ENCODE measurements around the gene UCK2. TPM values are rescaled to one million over a fixed set of nuclear protein-coding genes. Genes with fewer than 3 reads are reported as not detected.

UCK2 gene
- total RNA-seq, 1 donor from 2014 or later = 92.7 TPM

DNA sequence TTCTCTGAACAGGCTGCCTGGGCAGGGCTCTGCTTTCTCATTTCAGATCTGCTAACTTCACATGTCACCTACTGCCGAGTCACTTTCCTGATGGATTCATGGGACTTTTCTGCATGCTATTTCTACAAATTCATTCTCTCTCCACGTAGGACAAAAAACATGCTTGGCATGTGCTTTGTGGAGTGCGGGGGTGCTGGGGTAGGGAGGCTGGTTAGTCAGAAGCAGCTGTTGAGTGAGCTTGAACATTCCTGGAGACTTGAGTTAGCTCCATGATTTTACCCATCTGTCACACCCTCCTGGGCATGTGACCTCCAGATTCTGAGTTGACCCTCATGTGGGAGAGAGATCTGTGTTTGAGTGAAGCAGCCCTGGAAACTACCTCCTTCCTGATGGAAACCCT, 71.4 kb downstream of the UCK2 start:
- TF ChIP-seq, protein P1, sequence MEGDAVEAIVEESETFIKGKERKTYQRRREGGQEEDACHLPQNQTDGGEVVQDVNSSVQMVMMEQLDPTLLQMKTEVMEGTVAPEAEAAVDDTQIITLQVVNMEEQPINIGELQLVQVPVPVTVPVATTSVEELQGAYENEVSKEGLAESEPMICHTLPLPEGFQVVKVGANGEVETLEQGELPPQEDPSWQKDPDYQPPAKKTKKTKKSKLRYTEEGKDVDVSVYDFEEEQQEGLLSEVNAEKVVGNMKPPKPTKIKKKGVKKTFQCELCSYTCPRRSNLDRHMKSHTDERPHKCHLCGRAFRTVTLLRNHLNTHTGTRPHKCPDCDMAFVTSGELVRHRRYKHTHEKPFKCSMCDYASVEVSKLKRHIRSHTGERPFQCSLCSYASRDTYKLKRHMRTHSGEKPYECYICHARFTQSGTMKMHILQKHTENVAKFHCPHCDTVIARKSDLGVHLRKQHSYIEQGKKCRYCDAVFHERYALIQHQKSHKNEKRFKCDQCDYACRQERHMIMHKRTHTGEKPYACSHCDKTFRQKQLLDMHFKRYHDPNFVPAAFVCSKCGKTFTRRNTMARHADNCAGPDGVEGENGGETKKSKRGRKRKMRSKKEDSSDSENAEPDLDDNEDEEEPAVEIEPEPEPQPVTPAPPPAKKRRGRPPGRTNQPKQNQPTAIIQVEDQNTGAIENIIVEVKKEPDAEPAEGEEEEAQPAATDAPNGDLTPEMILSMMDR (IDR thresholded peaks at IDR 0.05; ENCODE audit: insufficient read depth, low read length, severe bottlenecking) = no peak
- H3K27me3 ChIP-seq (ENCODE audit: control insufficient read depth, insufficient read depth, low read length) = no peaks in the 10 kb centered on the region
- peaks cover 3% of the 10 kb centered on the region for H3K36me3 ChIP-seq (ENCODE audit: control insufficient read depth, insufficient read depth, low read length)
- FAIRE-seq = no peak
- peak; percentile 95 for DNase-seq (ENCODE audit: low read depth)
- H3K4me3 ChIP-seq (ENCODE audit: low read depth, low read length) = no peak overlapping the region

DNA sequence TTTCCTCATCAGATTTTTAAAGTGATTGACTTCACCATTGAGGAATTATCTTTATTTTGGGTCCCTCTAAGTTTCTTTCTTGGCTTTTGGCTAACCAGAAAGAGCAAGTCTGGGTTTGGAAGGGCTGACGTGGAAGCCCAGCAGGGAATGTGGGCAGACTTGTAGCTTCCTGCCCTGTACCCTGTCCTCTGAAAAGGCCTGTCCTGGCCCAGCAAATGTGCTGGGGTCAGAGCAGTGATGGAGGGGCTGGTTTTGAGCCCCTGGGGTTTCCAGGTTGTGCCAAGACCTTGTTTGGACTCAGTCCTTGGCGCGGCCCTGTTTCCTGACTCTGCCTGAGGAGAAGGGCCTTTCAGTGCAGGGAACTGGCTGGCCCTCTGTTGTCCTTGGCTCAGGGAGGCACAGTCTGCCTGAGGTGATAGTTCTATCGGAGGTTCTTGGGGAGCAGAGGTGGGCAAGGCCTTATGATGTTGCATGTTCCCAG, 72.1 kb downstream of the UCK2 start:
- no peak for FAIRE-seq
- peak; percentile 55 for DNase-seq (ENCODE audit: low read depth)
- no peaks in the 10 kb centered on the region for H3K27me3 ChIP-seq (ENCODE audit: control insufficient read depth, insufficient read depth, low read length)
- peaks cover 3% of the 10 kb centered on the region for H3K36me3 ChIP-seq (ENCODE audit: control insufficient read depth, insufficient read depth, low read length)
- H3K4me3 ChIP-seq (ENCODE audit: low read depth, low read length) = no peak overlapping the region
- TF ChIP-seq, protein P1 (IDR thresholded peaks at IDR 0.05; ENCODE audit: insufficient read depth, low read length, severe bottlenecking) = no peak

DNA sequence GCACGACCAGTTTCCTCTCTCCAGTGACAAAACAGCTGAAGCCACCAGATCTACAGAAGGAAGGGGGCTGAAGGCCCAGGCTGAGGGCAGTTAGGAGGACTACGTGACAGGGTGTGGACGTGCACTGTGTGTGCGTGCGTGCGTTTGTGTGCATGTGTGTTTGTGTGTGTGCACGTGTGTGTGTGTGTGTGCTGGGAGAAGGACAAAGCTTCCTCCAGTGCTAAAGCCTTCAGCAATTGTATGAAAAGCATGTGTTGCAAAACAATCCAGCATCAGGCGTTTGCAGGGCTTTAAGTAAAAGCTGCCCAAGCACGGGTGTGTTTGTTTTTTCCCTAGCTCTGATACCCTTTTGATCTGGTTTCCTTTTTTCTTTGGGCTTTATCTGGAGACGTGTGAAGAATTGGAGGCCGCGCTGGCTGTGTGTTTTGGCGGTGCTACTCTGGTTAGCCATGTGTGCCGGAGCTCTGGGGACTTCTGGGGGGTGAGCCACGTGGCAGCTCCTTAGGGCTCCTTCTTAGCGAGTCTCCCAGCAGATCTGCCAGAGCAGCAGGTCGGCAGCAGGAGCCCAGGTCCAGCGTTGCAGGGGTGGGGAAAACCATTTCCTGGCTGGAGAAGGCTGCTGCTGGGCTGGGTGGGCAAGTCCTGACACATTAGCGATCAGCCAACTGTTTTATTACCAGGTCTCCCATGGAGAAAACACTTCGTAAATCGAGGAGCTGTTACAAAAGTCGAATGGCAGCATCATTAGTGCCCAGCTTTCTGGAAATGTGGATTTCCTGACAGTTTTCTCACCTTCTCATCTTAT, 73.4 kb downstream of the UCK2 start:
- FAIRE-seq = no peak
- peaks cover 5% of the 10 kb centered on the region for H3K36me3 ChIP-seq (ENCODE audit: control insufficient read depth, insufficient read depth, low read length)
- TF ChIP-seq, protein P1 (IDR thresholded peaks at IDR 0.05; ENCODE audit: insufficient read depth, low read length, severe bottlenecking) = no peak
- H3K27me3 ChIP-seq (ENCODE audit: control insufficient read depth, insufficient read depth, low read length) = no peaks in the 10 kb centered on the region
- H3K4me3 ChIP-seq (ENCODE audit: low read depth, low read length) = no peak overlapping the region
- DNase-seq (ENCODE audit: low read depth) = peak; percentile 76

DNA sequence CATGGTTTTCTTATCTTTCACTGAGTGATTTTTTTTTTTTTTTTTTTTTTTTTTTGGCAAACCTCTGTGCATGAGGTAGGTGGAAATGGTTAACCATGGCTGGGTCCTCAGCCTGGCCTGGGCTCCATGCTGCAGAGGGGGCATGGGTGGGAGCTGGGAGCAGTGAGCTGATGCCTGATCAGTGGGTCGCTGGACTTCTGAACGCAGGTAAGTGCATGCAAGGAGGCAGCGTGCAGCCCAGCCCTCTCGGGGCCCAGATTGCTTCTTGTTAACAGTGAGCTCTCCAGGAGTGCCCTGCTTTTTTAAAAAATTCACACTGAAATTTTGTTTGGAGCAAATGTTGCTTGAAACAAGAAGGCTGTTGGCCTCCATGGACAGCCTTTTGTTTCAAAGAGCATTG, 75.2 kb downstream of the UCK2 start:
- FAIRE-seq = no peak
- H3K4me3 ChIP-seq (ENCODE audit: low read depth, low read length) = no peak overlapping the region
- TF ChIP-seq, protein P1 (IDR thresholded peaks at IDR 0.05; ENCODE audit: insufficient read depth, low read length, severe bottlenecking) = no peak
- DNase-seq (ENCODE audit: low read depth) = no peak
- peaks cover 16% of the 10 kb centered on the region for H3K36me3 ChIP-seq (ENCODE audit: control insufficient read depth, insufficient read depth, low read length)
- H3K27me3 ChIP-seq (ENCODE audit: control insufficient read depth, insufficient read depth, low read length) = no peaks in the 10 kb centered on the region

DNA sequence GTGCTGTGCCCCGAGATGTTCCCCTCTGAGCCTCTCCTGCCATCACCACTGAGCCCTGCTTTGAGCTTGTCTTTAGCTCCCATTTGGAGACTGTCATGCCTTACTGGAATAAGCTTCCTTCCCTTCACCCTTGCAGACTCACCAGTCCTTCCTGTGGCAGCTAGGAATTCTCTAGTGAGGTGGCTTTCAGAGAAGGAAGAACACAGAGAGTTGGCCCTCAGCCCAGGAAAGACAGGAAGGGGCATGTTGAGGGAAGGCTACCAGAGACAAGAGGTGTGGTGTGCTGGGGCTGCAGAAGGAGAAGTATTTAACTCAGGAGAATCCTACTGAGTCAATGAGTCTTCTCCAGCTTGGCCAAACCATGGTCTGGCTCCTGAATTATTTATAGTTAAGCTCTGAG, 76.3 kb downstream of the UCK2 start:
- H3K36me3 ChIP-seq (ENCODE audit: control insufficient read depth, insufficient read depth, low read length) = peaks cover 22% of the 10 kb centered on the region
- H3K27me3 ChIP-seq (ENCODE audit: control insufficient read depth, insufficient read depth, low read length) = no peaks in the 10 kb centered on the region
- no peak overlapping the region for H3K4me3 ChIP-seq (ENCODE audit: low read depth, low read length)
- TF ChIP-seq, protein P1 (IDR thresholded peaks at IDR 0.05; ENCODE audit: insufficient read depth, low read length, severe bottlenecking) = no peak
- FAIRE-seq (peak; percentile 84), DNase-seq (ENCODE audit: low read depth) (peak; percentile 97)
